Hindlimb muscle (tissue), 1 donor: ENCODE measurements around the gene XCL1. TPM values are rescaled to one million over a fixed set of nuclear protein-coding genes. Genes with fewer than 3 reads are reported as not detected.

ENCODE experiments used
- DNase-seq: peaks from one replicate; pipeline ENCODE4 v3.0.0-alpha.2; 2013
- polyA plus RNA-seq: library from polyadenylated mRNA; unstranded; fragments of 120-200 nt; gene quantifications from one replicate; pipeline ENCODE4 v1.2.1, GENCODE V29; 2013; ENCODE audit not compliant: insufficient read length

Gene XCL1
- polyA plus RNA-seq, 1 donor, result not detected

GRCh38 chr1:168607872-168608428, 31.5 kb downstream of the XCL1 start:
- no peak for DNase-seq

- DNase-seq, result peak; percentile 63
Measured at GRCh38 chr1:168608796-168609715, 32.7 kb downstream of the XCL1 start.

GRCh38 chr1:168609741-168610510, 33.5 kb downstream of the XCL1 start:
- DNase-seq, result no peak

- DNase-seq, result no peak
Measured at GRCh38 chr1:168613038-168613451, 36.6 kb downstream of the XCL1 start.

GRCh38 chr1:168613691-168614231, 37.4 kb downstream of the XCL1 start:
- DNase-seq, result peak; percentile 40

- DNase-seq, result no peak
Measured at GRCh38 chr1:168614235-168614634, 37.8 kb downstream of the XCL1 start.

- no peak for DNase-seq
Measured at GRCh38 chr1:168615965-168616364, 39.6 kb downstream of the XCL1 start.

- no peak for DNase-seq
Measured at GRCh38 chr1:168617974-168618750, 41.8 kb downstream of the XCL1 start.

- DNase-seq, result no peak
Measured at GRCh38 chr1:168618886-168619285, 42.5 kb downstream of the XCL1 start.

GRCh38 chr1:168621356-168621755, 45.0 kb downstream of the XCL1 start:
- no peak for DNase-seq

- DNase-seq, result no peak
Measured at GRCh38 chr1:168623003-168623828, 46.8 kb downstream of the XCL1 start.

- no peak for DNase-seq
Measured at GRCh38 chr1:168623831-168624230, 47.4 kb downstream of the XCL1 start.

- DNase-seq, result no peak
Measured at GRCh38 chr1:168626326-168626725, 49.9 kb downstream of the XCL1 start.

GRCh38 chr1:168627370-168627769, 51.0 kb downstream of the XCL1 start:
- no peak for DNase-seq

- no peak for DNase-seq
Measured at GRCh38 chr1:168628807-168629206, 52.4 kb downstream of the XCL1 start.

- no peak for DNase-seq
Measured at GRCh38 chr1:168629466-168629865, 53.1 kb downstream of the XCL1 start.

Other genes starting within 250 kb of the XCL1 start
- not detected for gene XCL2, start 32.6 kb upstream of the XCL1 start, polyA plus RNA-seq
- gene DPT, start 152.6 kb downstream of the XCL1 start, polyA plus RNA-seq, result 70.2 TPM